ENCODE results near the gene DNAJA2.

The DNAJA2 gene

DNA sequence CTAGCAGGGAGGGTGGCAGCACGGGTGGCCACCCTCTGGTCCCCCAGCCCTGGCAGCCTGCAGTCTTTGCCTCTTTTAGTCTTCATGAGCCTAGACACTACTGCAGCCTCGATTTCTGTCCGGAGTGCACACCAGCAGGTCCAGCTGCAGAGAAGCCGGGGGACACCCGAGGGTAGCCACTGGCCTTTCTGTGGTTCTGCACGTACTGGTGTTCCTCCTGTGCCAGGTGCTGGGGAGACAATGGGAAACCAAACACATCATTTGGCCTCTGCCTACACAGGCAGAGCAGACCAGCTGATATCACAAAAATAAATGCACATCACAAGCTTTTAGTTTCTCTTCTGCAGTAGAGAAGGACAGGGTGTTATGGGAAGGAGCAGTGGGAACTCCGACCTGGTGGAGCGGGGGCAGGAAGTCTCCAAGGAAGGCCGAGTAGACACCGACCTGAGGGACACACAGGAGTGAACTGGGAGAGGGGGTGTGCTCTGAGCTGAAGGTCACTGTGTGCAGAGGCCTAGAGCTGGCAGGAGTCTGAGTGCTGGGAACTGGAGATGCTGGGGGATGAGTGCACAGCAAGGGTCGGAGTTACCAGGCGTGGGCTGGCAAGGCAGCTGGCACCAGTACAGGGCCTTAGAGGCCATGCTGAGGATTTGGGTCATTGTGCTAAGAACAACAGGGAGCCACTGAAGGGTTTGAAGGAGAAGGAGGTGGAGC, 66.3 kb downstream of the DNAJA2 start:
- peaks cover 15% of the 10 kb centered on the region for H3K36me3 Mint-ChIP-seq (ENCODE audit: low read depth)
- H3K4me1 Mint-ChIP-seq, result peaks cover 16% of the 10 kb centered on the region
- DNase-seq, result no peak
- H3K9me3 Mint-ChIP-seq, result no peaks in the 10 kb centered on the region
- H3K27ac Mint-ChIP-seq, result no peak overlapping the region
- H3K4me3 Mint-ChIP-seq, result no peak overlapping the region
- no peaks in the 10 kb centered on the region for H3K27me3 Mint-ChIP-seq
- no peak for ATAC-seq

DNA sequence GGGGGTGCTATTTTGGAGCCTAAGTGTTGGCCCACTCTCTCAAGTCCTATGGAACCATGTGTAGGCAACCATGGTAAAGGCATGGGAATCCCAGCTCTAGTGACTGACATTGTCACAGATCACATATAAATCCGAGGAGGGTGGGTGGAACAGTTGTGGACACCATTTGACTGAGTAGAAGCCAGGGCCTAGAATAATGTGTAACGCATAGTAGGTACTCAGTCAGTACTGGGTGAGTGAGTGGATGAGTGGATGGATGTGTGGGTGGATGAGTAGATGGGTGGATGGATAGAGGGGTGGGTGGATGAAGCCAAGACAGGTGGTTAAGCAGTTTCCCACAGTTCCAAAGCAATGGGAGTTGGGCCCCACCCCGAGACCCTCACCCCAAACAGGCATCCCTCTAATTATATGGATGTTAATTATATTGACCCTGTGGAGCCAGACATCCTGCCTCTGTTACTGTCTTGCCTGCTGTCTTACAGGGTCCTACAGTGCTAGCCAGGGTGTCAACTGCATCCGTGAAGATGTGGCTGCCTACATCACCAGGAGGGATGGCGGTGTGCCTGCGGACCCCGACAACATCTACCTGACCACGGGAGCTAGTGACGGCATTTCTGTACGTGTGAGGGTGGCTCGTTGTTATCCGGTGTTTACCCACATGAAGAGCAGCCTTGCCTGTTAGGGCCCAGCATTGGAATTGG, 67.0 kb downstream of the DNAJA2 start:
- DNase-seq, result no peak
- peaks cover 15% of the 10 kb centered on the region for H3K36me3 Mint-ChIP-seq (ENCODE audit: low read depth)
- ATAC-seq, result no peak
- H3K4me1 Mint-ChIP-seq, result peaks cover 14% of the 10 kb centered on the region
- H3K27ac Mint-ChIP-seq, result no peak overlapping the region
- no peaks in the 10 kb centered on the region for H3K27me3 Mint-ChIP-seq
- H3K4me3 Mint-ChIP-seq, result no peak overlapping the region
- no peaks in the 10 kb centered on the region for H3K9me3 Mint-ChIP-seq
